GM12878 (cell line): ENCODE data around the gene CTNNA2.

Experiments
- MYC ChIP-seq: IDR thresholded peaks from 2 replicates; pipeline ENCODE4 v1.6.1; 2011; ENCODE audit warnings: mild to moderate bottlenecking, low read length, moderate library complexity, inconsistent platforms; ENCODE audit not compliant: insufficient read depth, insufficient replicate concordance, insufficient read length, severe bottlenecking
- SIN3A ChIP-seq: IDR thresholded peaks from 2 replicates; pipeline ENCODE4 v1.6.1; 2012; ENCODE audit warnings: low read depth, low read length, improper control_type of control experiment

DNA sequence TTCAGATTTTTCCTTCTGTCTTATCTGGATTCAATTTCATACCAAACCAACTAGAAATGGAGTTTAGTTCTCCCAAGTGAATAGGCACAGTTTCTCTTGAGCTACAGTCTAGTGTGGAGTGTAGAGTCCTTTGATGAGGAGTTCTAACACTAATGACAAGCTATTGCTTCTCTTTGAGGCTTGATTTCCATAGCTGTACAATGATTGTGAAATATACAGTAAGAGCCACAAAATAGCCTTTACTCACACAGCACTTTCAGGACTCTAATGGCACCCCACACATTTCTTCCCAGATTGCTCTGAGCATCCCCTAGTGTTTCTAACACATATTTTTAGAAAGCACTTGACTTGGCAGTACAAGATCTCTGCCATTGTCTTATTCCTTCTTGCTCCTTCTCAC lies 638.4 kb downstream of the CTNNA2 start:
- no peak for TF ChIP-seq SIN3A
- no peak for TF ChIP-seq MYC
